ENCODE results near the gene AUTS2.

DNA sequence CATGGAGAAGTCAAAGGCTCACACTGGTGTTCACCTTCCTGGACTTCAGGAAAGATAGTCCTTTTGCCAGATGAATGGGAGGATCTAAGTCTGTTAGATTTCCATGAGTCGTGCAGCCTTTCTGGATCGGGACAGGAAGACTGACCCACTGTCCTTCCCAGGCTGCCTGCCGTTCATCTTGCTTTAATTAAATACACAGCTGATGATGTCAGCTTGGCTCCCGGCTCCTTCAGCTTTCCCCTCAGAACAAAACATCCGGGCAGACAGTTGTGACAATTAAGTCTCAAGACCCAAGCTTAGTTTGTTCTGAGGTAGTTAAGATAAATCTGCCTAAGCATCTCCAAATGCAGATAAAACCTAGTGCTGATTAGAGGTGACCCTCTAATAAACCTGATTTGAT, 58.6 kb downstream of the AUTS2 start:
- no peak for TF ChIP-seq POLR2A (IDR thresholded peaks at IDR 0.05)
- TF ChIP-seq, protein P1, sequence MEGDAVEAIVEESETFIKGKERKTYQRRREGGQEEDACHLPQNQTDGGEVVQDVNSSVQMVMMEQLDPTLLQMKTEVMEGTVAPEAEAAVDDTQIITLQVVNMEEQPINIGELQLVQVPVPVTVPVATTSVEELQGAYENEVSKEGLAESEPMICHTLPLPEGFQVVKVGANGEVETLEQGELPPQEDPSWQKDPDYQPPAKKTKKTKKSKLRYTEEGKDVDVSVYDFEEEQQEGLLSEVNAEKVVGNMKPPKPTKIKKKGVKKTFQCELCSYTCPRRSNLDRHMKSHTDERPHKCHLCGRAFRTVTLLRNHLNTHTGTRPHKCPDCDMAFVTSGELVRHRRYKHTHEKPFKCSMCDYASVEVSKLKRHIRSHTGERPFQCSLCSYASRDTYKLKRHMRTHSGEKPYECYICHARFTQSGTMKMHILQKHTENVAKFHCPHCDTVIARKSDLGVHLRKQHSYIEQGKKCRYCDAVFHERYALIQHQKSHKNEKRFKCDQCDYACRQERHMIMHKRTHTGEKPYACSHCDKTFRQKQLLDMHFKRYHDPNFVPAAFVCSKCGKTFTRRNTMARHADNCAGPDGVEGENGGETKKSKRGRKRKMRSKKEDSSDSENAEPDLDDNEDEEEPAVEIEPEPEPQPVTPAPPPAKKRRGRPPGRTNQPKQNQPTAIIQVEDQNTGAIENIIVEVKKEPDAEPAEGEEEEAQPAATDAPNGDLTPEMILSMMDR (IDR thresholded peaks at IDR 0.05): no peak
